Hindlimb muscle (tissue), 1 donor: ENCODE results near the gene NFRKB. TPM values are rescaled to one million over a fixed set of nuclear protein-coding genes. Genes with fewer than 3 reads are reported as not detected.

Experiments
- DNase-seq: peaks from one replicate; pipeline ENCODE4 v3.0.0-alpha.2; 2013
- polyA plus RNA-seq: library from polyadenylated mRNA; unstranded; fragments of 120-200 nt; gene quantifications from one replicate; pipeline ENCODE4 v1.2.1, GENCODE V29; 2013; ENCODE audit not compliant: insufficient read length

Gene NFRKB
- 24.1 TPM for polyA plus RNA-seq

DNA sequence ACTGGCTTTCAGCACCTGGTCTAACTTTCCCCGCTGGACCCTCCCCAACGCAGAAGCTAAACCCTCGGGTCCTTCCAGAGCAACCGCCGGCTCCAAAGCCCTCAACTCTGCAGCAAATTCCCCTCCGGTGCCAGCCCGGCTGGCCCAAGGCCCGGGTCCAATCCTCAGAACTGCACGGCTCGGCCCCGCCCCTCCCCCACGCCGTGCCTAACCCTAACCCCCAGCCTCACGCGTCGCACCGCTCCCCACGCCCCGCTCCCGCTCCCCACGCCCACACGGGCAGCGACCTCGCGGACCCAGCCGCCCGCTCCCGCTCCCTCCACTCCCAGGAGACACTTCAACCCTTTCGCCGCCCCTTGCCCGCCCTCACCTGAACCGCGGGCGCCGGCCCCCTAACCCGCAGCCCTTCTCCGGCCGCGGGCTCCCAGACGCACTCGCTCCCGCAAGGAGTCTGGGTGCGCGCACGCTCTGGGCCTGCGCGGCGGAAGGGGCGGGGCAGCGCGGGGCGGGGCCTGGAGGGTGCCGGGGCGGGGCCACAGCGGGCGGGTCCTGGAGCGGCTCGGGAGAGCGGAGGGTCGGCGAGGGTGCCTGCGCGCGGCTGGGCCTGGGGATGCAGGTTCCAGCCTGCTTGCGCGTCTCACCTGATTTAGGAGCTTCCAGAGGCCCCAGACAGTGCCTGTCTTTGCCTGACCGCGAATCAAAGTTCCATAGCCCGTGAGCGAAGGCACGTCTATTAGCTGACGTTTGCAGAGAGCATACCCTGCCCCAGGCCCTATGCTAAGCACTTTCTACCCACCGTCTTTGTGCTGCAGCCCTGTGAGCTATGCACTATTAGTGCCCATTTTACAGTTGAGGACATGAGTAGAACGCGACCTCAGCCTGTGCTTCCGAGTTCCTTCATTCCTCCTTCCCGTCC is at the start of gene NFRKB:
Gene NFRKB (minus strand): TSS at position 453 of the 916 bp plus-strand sequence. CDS start 2,729 bp downstream, outside the sequence.
- peak; percentile 85 for DNase-seq

DNA sequence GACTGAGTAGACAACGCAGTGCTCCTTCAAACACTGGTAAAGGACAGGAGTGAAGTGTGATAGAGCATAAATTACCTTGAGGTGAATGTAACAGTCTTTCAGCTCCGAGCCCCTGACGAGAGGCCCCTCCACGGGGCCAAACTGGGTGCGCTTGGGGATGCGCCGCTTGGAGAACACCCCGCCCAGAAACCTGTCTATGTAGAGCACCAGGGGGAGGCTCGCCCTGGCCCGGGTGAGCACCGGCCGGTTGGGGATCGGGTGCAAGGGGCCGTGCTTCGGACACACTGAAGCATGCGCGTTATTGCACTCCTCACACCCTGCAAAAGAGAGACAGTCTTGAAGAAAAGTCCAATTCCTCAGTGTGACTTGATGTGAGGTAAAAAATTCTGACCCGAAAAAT is 49.3 kb upstream of the NFRKB start:
- no peak for DNase-seq

- DNase-seq, result no peak
These were observed 47.7 kb upstream of the NFRKB start for GRCh38 chr11:129943036-129943435.

GRCh38 chr11:129939510-129939909 is 44.1 kb upstream of the NFRKB start:
- no peak for DNase-seq

DNA sequence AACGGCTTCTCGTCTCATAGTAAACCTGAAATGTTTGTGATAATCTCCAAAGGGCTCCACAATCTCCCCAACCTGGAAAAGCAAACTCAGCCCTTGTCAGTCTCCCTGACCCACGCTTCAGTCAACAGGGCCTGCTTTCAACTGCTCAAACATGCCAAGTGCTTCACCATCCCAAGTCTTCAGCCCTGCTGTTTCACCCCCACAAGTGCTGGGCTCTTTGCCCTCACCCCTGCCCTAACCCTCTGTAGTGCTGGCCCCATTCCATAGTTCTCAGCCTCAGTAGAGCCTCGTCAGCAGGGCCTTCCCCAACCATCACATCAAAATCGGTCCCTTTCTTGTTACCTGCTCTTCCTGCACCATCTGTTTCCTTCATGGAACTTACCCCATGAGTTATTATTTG is 43.4 kb upstream of the NFRKB start:
- no peak for DNase-seq

- DNase-seq, result no peak
These were observed 42.3 kb upstream of the NFRKB start for GRCh38 chr11:129937592-129938238.

- no peak for DNase-seq
These were observed 40.3 kb upstream of the NFRKB start for GRCh38 chr11:129935723-129936122.

GRCh38 chr11:129933891-129934290 is 38.5 kb upstream of the NFRKB start:
- no peak for DNase-seq

DNA sequence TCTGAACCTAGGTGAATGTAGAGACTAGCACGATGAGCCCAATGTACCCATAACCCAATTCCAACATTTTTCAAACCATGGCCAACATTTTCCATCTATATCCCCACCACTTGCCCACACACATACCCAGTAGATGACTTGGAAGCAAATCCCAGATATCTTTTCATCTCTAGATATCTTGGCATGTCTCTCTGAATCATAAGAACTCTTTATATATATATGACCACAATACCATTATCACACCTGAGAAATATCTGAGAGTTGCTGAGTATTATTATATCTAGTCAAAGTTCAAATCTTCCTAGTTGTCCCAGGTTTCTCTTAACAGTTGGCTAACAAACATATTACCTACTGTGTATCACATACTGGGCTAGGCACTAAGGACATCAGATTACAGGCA is 37.9 kb upstream of the NFRKB start:
- DNase-seq, result no peak

DNA sequence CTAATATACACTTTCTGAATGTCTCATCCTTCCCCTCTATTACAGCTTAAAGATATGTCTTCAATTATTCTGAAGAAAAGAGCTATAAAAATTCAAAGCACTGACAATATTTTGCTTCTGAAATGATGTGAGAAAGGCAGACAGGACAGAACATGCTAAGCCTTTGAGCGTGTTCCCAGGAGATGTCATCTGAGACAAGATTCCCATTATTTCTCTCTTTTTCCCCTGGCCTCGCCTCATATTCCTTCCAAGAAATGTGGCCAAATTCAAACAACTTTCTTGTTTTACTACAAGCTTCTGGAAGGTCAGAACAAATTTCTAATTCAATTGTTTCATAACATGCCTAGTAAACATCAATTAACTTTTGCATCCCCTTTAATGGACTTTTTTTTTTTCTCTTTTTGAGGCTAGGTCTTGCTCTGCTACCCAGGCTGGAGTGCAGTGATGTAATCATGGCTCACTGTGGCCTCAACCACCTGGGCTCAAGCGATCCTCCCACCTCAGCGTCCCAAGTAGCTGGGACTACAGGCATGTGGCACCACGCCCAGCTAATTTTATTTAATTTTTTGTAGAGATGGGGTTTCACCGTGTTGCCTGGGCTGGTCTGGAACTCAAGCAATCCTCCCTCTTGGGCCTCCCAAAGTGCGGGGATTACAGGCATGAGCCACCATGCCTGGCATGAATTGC is 37.1 kb upstream of the NFRKB start:
- DNase-seq, result no peak

DNA sequence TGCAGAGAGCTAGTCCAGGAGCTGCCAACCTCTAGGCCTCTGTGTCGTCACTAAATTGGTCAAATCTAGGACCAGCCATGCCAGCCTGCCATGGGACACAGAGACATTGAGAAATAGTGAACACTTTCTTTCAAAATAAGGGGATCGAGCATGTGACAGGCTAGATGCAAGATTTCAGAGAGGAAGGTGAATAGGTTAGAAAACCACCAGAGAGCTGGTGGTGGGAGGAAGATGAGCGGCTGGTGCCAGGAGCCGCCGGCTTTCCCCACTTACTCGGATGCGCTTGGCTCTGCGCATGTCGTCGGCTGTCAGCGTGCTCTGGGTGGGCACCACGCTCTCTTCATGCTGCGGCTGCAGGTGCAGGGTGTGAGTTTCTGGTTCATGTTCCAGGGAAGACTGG is 35.4 kb upstream of the NFRKB start:
- no peak for DNase-seq

GRCh38 chr11:129930296-129930695 is 34.9 kb upstream of the NFRKB start:
- DNase-seq, result no peak

DNA sequence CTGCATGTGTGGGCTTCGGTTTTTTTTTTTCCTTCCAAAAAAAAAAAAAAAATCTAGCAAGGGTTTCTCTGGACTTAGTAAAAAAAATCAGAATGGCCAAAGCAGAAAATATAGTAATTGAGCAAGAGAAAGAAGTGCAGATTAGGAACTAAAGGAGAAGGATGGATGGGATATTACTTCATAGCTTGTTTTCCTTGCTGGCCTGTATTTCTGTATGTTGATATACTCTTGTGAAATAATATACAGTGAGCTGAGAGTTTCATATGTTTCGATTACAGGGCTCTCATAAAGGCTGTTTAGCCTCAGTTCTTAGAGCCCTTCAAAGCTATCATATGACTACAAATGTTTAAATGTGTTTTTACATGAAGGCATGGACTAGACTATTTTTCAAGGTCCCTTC is 34.3 kb upstream of the NFRKB start:
- no peak for DNase-seq

DNA sequence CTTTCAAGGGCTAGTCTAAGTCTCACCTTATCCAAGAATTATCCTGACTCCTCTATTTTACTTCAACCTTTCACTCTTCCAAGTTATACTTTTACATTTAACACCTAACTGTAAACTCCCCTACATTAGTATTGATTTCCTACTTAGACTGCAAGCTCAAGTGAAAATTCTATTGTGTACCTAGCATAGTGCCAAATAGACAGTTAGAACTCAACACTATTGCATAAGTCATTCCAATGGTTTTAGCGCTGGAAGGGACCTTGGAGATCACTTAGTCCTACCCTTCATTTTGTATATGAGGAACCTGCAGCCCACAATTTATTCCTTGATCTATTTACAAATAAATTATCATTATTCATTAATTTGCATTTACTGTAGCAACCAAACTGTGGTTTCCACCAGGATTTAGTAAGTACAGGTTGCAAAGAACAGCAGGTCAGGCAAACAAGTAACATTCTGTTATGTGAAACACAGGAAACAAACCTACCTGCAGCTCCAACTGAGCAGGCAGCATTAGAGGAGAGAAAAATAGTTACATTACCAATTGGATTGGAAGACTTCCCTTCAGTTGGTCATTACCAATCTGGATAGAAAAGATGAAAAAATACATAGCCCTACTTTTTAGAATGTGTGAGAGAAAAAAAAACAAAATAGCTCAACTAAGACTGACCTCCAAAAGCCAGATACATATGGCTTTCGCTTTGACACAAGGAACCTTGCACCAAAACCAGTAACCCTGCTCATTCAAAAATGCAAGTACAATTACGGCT is 33.7 kb upstream of the NFRKB start:
- DNase-seq, result no peak

- no peak for DNase-seq
These were observed 27.3 kb upstream of the NFRKB start for GRCh38 chr11:129922674-129923073.

- no peak for DNase-seq
These were observed 23.0 kb upstream of the NFRKB start for GRCh38 chr11:129918361-129918760.

- no peak for DNase-seq
These were observed 21.9 kb upstream of the NFRKB start for GRCh38 chr11:129917231-129917630.

GRCh38 chr11:129911298-129911697 is 15.9 kb upstream of the NFRKB start:
- DNase-seq, result no peak

GRCh38 chr11:129910360-129910759 is 15.0 kb upstream of the NFRKB start:
- DNase-seq, result no peak

- DNase-seq, result no peak
These were observed 10.0 kb upstream of the NFRKB start for GRCh38 chr11:129905402-129905801.

DNA sequence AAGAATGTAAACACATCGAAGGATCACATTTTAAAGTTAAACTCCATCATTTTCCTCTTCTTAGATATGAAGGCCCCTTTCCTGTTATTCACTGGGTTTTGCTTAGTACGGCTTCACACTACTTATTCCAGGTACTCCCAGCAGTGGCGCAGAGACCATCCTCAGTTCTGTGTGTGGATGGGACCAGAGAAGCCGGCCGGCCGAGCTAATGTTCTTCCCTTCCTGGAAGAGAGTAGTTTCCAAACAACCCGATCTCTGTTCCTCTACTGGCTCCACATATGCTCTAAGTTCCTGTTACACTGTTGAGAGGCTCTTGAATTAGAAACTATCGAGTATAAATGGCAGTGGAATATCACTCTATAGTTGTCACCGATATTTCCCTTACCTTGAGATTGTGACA is 684 bp upstream of the NFRKB start:
- no peak for DNase-seq

DNA sequence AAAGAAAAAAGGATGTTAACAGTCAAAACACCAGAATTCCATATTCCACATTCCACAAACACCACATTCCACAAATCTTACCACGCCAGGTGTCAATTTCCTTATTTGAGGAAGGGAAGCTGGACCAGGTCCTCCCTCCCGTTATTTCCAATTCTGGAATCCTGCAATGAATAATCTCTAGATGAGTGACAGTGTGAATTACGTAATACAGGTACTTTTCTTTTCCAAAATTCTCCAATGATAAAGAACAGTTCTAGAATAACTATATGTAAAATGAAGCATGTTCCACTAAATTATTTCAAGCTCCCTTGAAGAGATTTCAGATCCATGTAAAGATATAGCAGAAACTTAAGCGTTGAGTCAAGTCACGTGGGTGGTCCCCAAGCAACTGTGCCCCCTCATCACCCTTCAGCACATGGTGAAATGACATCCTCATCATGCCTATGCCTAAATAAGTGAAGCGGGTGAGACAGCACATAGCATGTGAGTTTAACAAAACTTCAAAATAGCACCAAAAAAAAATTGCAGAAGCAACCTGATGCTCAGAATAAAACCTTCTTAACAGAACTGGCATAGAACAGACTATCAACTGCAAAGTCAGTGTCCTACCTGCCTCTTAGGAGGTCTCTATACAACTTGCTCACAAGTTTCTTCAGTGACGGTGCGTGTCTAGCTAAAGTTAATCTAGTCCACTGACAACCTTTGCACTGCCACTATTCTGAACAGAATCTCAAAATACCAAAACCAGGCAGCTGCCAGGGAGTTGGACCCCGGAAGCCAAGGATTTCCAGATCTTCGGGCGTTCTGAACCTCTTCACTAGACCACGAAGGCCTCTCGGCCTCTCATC is 876 bp downstream of the NFRKB start:
- DNase-seq, result no peak
